HCT116 (cell line): Measurements from ENCODE around the gene OTOA. TPM values are rescaled to one million over a fixed set of nuclear protein-coding genes. Genes with fewer than 3 reads are reported as not detected.
"Not testable (repeated sequence)": the region's sequence is repeated elsewhere in the genome, so short reads cannot be mapped to it uniquely, and the experiment has no call there.

Experiments
- ATAC-seq: fragments of 200-7000 bp; cut with Tn5 transposase; 2 replicates; pipeline ENCODE4 v1.9.1; 2020; ENCODE audit warnings: mild to moderate bottlenecking, moderate library complexity
- BruUV-seq: library from RNA; stranded (reverse); fragments of 400-500 nt; replicated peaks from 2 replicates; lab custom pipeline; 2021; lab: Mats Ljungman, UMichigan
- CTCF ChIA-PET: fragments of 300-600 bp; sonication (Branson Sonifier 250); formaldehyde crosslinking; loops from one replicate; lab custom pipeline; 2021; ENCODE audit warnings: antibody characterized with exemption; lab: Charles Lee
- POLR2A ChIA-PET: fragments of 300-600, 350-600 bp; sonication (Branson Sonifier 250); formaldehyde crosslinking; loops from one replicate; lab custom pipeline; 2021; ENCODE audit warnings: antibody characterized with exemption; lab: Charles Lee
- RAD21 ChIA-PET, 2 experiments: fragments of 300-600 bp; sonication (Branson Sonifier 250); formaldehyde crosslinking; loops; one replicate each; lab custom pipeline; 2023; ENCODE audit warnings: low total read pairs in 2 of 2; ENCODE audit not compliant: uncharacterized antibody in 2 of 2, unreplicated experiment in 2 of 2, low non-redundant PET in 1 of 2; lab: Charles Lee
- DNase-seq: peaks from one replicate; pipeline ENCODE4 v3.0.0-alpha.2; 2010; ENCODE audit warnings: low read depth, low spot score
- H2AFZ ChIP-seq: fragments of 200-600 bp; shearing (Covaris generic), sonication (generic); 2 replicates; pipeline ENCODE4 v1.6.1; 2017; ENCODE audit warnings: low read depth, mixed run types, mixed read lengths, antibody characterized with exemption, low read length; ENCODE audit not compliant: poor library complexity, severe bottlenecking
- H3K27ac ChIP-seq: 2 replicates; pipeline ENCODE4 v1.5.1; 2012; ENCODE audit warnings: low read depth, low read length
- H3K27me3 ChIP-seq: fragments of 200-600 bp; sonication (generic); 2 replicates; pipeline ENCODE4 v1.6.1; 2016; ENCODE audit warnings: mixed run types, low read length, mixed read lengths; ENCODE audit not compliant: insufficient read depth
- H3K36me3 ChIP-seq, 2 experiments: fragments of 200-500 bp in 1 of 2; fragments of 200-600 bp in 1 of 2; sonication (Bioruptor generic) in 1 of 2; sonication (generic) in 1 of 2; 2 replicates each; pipeline versions ENCODE4 v1.5.1 to v1.6.1; 2014 to 2016; ENCODE audit warnings: low read length in 2 of 2, inconsistent platforms in 1 of 2, mixed read lengths in 1 of 2, mixed run types in 1 of 2; ENCODE audit not compliant: insufficient read depth in 2 of 2, control insufficient read depth in 1 of 2
- H3K4me1 ChIP-seq, 2 experiments: fragments of 200-600 bp in 1 of 2; sonication (generic) in 1 of 2; 2 replicates each; pipeline versions ENCODE4 v1.5.1 to v1.6.1; 2012 to 2017; ENCODE audit warnings: low read length in 2 of 2, inconsistent platforms in 1 of 2, mild to moderate bottlenecking in 1 of 2, mixed read lengths in 1 of 2, mixed run types in 1 of 2, moderate library complexity in 1 of 2; ENCODE audit not compliant: insufficient read depth in 2 of 2, control insufficient read depth in 1 of 2
- H3K4me2 ChIP-seq: fragments of 200-600 bp; sonication (generic); 2 replicates; pipeline ENCODE4 v1.6.1; 2017; ENCODE audit warnings: mixed run types, low read length, mixed read lengths
- H3K4me3 ChIP-seq, 2 experiments: fragments of 200-600 bp in 1 of 2; sonication (generic) in 1 of 2; replicated peaks in 1 of 2; 2 replicates each; pipeline ENCODE4 v1.5.1; 2011 to 2016; ENCODE audit warnings: low read length in 2 of 2, control low read depth in 1 of 2, low read depth in 1 of 2, mild to moderate bottlenecking in 1 of 2, mixed read lengths in 1 of 2, mixed run types in 1 of 2
- H3K79me2 ChIP-seq: fragments of 200-600 bp; sonication (generic); 2 replicates; pipeline ENCODE4 v1.6.1; 2017; ENCODE audit warnings: mild to moderate bottlenecking, mixed run types, low read length, moderate library complexity, mixed read lengths; ENCODE audit not compliant: insufficient read depth
- H3K9ac ChIP-seq: fragments of 200-600 bp; sonication (generic); 2 replicates; pipeline ENCODE4 v1.6.1; 2016; ENCODE audit warnings: low read length, mixed read lengths
- H3K9me2 ChIP-seq: fragments of 200-600 bp; sonication (generic), shearing (Covaris generic); 2 replicates; pipeline ENCODE4 v1.6.1; 2017; ENCODE audit warnings: mixed run types, mild to moderate bottlenecking, moderate library complexity; ENCODE audit not compliant: insufficient read depth
- H3K9me3 ChIP-seq, 2 experiments: fragments of 200-500 bp in 1 of 2; fragments of 200-600 bp in 1 of 2; sonication (Bioruptor generic) in 1 of 2; sonication (generic) in 1 of 2; 2 replicates each; pipeline ENCODE4 v1.6.1; 2014 to 2017; ENCODE audit warnings: low read length in 2 of 2, mixed read lengths in 2 of 2, inconsistent platforms in 1 of 2, low read depth in 1 of 2, mild to moderate bottlenecking in 1 of 2, mixed run types in 1 of 2, moderate library complexity in 1 of 2; ENCODE audit not compliant: control insufficient read depth in 1 of 2, insufficient read depth in 1 of 2
- H4K20me1 ChIP-seq: fragments of 200-600 bp; sonication (generic), shearing (Covaris generic); 2 replicates; pipeline ENCODE4 v1.6.1; 2017; ENCODE audit warnings: mixed run types, mild to moderate bottlenecking, moderate library complexity; ENCODE audit not compliant: insufficient read depth
- intact Hi-C: fragments of 100-400 bp; cut with micrococcal nuclease; formaldehyde crosslinking; loops from 2 replicates; pipeline ENCODE4 v1.10.0; 2022
- total RNA-seq: library from RNA; stranded (reverse); gene quantifications from one replicate; pipeline ENCODE4 v1.2.1, GENCODE V29; 2021; ENCODE audit not compliant: unreplicated experiment

The OTOA gene
- total RNA-seq, 1 experiment from 2014 or later: not detected

- H3K4me1 ChIP-seq, POLR2A ChIA-PET, H3K4me2 ChIP-seq, H3K27me3 ChIP-seq, BruUV-seq, H3K4me3 ChIP-seq, H3K36me3 ChIP-seq, H3K9me2 ChIP-seq, H3K9me3 ChIP-seq, H3K79me2 ChIP-seq, H3K9ac ChIP-seq, ATAC-seq, intact Hi-C loops, H3K27ac ChIP-seq, RAD21 ChIA-PET, H2AFZ ChIP-seq, H4K20me1 ChIP-seq, DNase-seq, CTCF ChIA-PET: not testable (repeated sequence)
Observed at GRCh38 chr16:21731233-21731632, 67.5 kb downstream of the OTOA start.

- H3K27ac ChIP-seq, H3K9me3 ChIP-seq, H3K36me3 ChIP-seq, RAD21 ChIA-PET, POLR2A ChIA-PET, H3K4me3 ChIP-seq, H3K79me2 ChIP-seq, ATAC-seq, H3K27me3 ChIP-seq, H3K4me1 ChIP-seq, H4K20me1 ChIP-seq, H3K9ac ChIP-seq, BruUV-seq, H3K9me2 ChIP-seq, H3K4me2 ChIP-seq, CTCF ChIA-PET, DNase-seq, intact Hi-C loops, H2AFZ ChIP-seq: not testable (repeated sequence)
Observed at GRCh38 chr16:21740637-21741036, 76.9 kb downstream of the OTOA start.

- H3K4me1 ChIP-seq, BruUV-seq, H3K4me3 ChIP-seq, H2AFZ ChIP-seq, H4K20me1 ChIP-seq, ATAC-seq, intact Hi-C loops, DNase-seq, POLR2A ChIA-PET, H3K4me2 ChIP-seq, H3K27me3 ChIP-seq, RAD21 ChIA-PET, H3K9me3 ChIP-seq, H3K36me3 ChIP-seq, CTCF ChIA-PET, H3K9me2 ChIP-seq, H3K27ac ChIP-seq, H3K9ac ChIP-seq, H3K79me2 ChIP-seq: not testable (repeated sequence)
Observed at GRCh38 chr16:21756192-21757079, 92.7 kb downstream of the OTOA start.

GRCh38 chr16:21757080-21757671 is 93.4 kb downstream of the OTOA start:
- H3K9me3 ChIP-seq, H2AFZ ChIP-seq, intact Hi-C loops, DNase-seq, H3K27me3 ChIP-seq, CTCF ChIA-PET, H3K4me3 ChIP-seq, BruUV-seq, H3K36me3 ChIP-seq, H3K9me2 ChIP-seq, H3K27ac ChIP-seq, RAD21 ChIA-PET, H3K4me1 ChIP-seq, POLR2A ChIA-PET, H3K79me2 ChIP-seq, H4K20me1 ChIP-seq, H3K4me2 ChIP-seq, H3K9ac ChIP-seq: not testable (repeated sequence)
- peak; percentile 100 for ATAC-seq
